Activated CD4-positive, alpha-beta T cell treated with anti-CD3 and anti-CD28 coated beads, Interleukin-10, Interleukin-2, amounts not matched to agents 100 ng/mL and 50 ng/mL, durations not matched to agents 16 hours and 8 hours (primary cell): ENCODE results near the gene TNFRSF8.
"Not testable (repeated sequence)": the region's sequence is repeated elsewhere in the genome, so short reads cannot be mapped to it uniquely, and the experiment has no call there.

Experiments used
- DNase-seq: peaks from one replicate; pipeline ENCODE4 v3.0.0-alpha.2; 2020

Gene TNFRSF8

GRCh38 chr1:12039164-12039525 lies 24.0 kb upstream of the TNFRSF8 start:
- DNase-seq = no peak

DNA sequence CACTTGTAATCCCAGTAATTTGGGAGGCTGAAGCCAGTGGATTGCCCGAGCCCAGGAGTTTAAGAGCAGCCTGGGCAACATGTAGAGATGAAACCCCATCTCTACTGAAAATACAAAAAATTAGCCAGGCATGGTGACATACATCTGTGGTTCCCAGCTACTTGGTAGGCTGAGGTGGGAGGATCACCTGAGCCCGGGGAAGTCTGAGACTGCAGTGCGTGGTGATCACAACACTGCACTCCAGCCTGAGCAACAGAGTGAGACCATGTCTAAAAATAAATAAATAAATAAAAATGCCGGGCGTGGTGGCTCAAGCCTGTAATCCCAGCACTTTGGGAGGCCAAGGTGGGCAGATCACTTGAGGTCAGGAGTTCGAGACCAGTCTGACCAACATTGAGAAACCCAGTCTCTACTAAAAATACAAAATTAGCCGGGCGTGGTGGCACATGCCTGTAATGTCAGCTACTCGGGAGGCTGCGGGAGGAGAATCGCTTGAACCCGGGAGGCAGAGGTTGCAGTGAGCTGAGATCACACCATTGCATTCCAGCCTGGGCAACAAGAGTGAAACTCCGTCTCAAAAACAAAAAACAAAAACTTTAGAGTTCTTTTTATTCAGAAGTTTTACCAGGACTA lies 23.2 kb upstream of the TNFRSF8 start:
- not testable (repeated sequence) for DNase-seq

GRCh38 chr1:12040457-12041051 lies 22.5 kb upstream of the TNFRSF8 start:
- peak; percentile 83 for DNase-seq

DNA sequence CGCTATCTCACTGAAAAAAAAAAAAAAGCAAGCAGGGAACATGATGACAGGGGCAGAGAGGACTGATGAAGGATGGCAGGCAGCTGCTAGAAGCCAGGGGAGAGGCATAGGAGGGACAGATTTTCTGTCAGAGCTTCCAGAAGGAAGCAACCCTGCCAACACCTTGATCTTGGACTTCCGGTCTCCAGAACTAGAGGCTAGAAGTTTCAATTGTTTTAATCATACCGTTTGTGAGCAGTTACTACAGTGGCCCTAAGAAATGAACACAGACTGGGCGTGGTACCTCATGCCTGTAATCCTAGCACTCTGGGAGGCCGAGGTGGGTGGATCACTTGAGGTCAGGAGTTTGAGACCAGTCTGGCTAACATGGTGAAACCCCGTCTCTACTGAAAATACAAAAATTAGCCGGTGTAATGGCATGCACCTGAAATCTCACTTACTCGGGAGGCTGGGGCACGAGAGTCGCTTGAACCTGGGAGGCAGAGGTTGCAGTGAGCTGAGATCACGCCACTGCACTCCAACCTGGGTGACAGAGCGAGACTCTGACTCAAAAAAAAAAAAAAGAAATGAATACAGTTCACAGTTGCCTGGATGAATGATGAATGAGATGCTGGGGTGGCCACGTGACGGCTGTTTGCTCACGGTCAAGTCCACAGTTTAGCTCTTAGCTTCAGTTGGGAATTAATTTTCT lies 18.8 kb upstream of the TNFRSF8 start:
- peak; percentile 78 for DNase-seq

GRCh38 chr1:12046749-12047119 lies 16.4 kb upstream of the TNFRSF8 start:
- DNase-seq = no peak

- DNase-seq = peak; percentile 96
Observed at GRCh38 chr1:12047120-12047876, 15.8 kb upstream of the TNFRSF8 start.

GRCh38 chr1:12048372-12048771 lies 14.7 kb upstream of the TNFRSF8 start:
- no peak for DNase-seq

- no peak for DNase-seq
Observed at GRCh38 chr1:12049616-12050015, 13.5 kb upstream of the TNFRSF8 start.

- DNase-seq = no peak
Observed at GRCh38 chr1:12051361-12051760, 11.7 kb upstream of the TNFRSF8 start.

DNA sequence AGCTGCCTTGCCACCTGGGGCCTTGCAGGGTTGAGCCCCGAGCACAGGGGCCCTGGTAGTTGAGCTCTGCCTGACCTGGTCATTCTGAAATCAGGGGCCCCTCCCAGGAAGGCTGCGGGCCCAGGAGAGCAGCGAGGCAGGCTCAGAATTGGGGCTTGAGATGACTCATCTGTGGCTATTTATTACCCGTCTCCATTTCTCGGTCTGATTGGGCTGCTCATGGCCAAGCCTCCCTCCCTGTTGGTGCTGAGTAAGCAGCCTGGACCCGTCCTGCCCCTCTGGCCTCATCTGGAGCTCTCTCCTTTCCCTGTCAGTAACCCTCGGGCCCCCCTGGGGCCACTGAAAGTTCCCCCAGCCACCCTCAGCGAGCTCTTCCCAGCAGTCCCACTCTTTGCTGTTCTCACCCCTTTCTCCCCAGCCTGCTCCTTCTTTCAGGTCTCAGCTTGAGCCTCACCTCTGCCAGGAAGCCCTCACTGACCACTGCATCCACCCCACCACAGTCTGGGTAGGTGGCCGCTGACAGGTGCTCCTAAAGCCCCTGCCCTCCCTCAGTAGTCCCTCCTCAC lies 11.0 kb upstream of the TNFRSF8 start:
- peak; percentile 96 for DNase-seq

GRCh38 chr1:12052997-12053686 lies 10.0 kb upstream of the TNFRSF8 start:
- no peak for DNase-seq

GRCh38 chr1:12053752-12054548 lies 9.2 kb upstream of the TNFRSF8 start:
- peak; percentile 68 for DNase-seq

DNA sequence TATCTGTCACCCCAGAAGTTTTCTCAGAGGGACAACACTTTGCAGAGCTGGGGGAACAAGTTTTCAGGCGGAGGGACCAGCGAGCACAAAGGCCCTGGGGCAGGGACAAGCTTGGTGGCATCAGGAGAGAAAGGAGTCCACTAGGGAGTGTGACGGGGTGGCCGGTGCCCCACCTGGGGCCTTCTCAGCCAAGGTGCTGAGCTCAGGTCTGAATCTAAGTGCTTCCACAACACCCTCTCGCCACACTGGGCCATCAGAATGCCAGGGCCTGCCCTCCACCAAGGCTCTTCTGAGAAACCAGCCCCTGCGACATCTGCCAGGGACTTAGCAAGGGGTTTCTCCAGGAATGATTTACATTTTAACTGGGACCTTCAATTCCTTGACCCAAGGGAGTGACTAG lies 7.8 kb upstream of the TNFRSF8 start:
- no peak for DNase-seq

DNA sequence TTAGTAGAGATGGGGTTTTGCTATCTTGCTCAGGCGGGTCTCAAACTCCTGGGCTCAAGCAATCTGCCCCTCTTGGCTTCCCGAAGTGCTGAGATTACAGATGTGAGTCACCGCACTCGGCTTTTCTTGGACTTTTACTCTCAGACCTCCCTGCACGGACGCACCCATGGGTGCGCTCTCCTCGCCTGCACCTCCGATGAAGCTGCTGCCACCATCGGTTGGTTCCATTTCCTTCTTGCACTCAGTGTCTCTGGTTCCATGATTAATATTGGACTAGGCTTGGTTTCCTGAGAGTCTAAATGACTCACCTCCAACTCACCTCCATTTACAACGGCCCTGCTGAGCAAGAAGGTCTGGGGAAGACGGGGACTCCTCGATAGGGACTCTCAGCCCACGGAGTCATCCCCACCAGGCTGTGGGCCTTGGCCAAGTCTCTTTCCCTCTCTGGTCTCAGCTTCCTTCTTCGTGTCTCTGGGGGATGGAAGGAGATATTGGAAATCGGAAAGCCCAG lies 6.7 kb upstream of the TNFRSF8 start:
- DNase-seq = peak; percentile 94

DNA sequence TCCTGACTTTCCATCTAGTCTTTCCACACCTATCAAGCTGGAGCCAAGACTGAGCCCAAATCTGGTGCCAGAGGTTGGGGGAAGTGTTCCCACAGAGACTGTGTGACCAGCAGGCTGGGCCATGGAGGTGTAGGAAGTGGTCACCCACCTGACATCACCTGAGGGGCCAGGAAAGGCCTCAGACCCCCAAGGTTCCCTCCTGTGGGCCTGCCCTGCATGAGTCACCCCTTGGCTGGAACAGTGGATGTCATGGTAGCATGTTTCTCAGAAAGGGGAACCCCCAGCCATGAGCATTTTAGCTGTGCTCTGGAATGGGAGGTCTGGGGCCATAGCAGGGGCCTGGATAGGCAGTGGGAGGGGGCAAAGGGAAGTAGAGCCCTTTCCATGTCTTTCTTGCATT lies 5.7 kb upstream of the TNFRSF8 start:
- DNase-seq = peak; percentile 85

GRCh38 chr1:12057940-12058687 lies 5.0 kb upstream of the TNFRSF8 start:
- no peak for DNase-seq

- DNase-seq = no peak
Observed at GRCh38 chr1:12059226-12059625, 3.9 kb upstream of the TNFRSF8 start.

DNA sequence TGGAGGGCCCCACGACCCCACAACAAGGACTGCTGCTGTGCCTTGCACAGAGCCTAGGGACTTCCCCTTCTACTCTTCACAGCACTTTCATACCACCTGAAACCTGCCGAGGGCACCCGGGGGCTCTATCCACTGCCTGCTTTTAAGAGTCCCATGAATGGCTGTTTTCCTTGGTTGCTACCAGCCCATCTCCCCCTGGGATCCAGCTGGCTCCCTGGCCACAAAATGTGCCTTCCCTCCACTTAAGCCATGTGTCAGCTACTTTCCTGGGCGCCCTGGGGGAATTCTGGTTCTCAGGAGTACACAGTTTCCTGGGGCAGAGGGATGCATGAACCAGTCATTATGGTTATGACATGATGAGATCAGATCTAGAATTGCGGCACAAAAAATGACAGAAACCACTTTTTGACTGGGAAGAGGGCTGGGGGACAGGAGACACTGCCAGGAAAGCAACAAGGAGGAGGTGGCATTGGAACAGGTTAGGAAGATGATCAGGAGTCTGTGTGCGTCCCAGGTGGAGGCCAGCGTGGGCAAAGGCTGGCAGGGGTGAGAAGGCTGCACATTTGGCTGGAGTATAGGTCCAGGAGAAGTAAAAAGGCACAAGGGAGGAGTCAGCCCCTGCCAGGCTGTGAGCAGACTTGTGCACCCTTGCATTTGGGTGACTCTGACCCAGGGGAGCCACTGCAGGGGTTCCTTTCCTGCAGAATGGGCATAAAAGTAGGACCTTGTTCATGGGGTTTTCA lies 3.2 kb upstream of the TNFRSF8 start:
- peak; percentile 87 for DNase-seq

- DNase-seq = no peak
Observed at GRCh38 chr1:12060500-12060899, 2.6 kb upstream of the TNFRSF8 start.
